ENCODE data around the gene TOM1L2.

DNA sequence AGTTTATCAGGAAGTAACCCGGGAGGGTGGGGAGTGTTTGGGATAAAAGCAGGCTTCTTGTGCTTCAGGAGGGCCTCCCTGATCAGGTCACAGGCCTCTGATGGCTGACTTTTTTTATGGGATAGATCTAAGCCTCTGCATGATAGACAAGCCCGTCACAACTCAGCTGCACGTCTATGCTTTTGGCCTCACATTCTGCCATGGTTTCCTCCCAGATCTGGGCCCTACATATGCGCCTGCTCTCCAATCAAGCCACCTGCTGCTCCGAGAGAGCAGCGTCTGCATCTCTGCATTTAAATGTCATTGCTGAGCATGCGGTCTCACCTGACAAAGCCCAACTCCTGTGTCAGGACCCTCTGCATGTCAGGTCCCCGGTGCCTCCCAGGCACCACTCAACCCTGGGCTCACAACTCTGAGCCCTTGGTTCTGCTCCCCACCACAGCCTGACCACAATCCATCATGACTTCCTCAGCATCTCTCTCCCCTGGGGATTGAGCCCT, 90.1 kb downstream of the TOM1L2 start:
- TF ChIP-seq, protein P1, sequence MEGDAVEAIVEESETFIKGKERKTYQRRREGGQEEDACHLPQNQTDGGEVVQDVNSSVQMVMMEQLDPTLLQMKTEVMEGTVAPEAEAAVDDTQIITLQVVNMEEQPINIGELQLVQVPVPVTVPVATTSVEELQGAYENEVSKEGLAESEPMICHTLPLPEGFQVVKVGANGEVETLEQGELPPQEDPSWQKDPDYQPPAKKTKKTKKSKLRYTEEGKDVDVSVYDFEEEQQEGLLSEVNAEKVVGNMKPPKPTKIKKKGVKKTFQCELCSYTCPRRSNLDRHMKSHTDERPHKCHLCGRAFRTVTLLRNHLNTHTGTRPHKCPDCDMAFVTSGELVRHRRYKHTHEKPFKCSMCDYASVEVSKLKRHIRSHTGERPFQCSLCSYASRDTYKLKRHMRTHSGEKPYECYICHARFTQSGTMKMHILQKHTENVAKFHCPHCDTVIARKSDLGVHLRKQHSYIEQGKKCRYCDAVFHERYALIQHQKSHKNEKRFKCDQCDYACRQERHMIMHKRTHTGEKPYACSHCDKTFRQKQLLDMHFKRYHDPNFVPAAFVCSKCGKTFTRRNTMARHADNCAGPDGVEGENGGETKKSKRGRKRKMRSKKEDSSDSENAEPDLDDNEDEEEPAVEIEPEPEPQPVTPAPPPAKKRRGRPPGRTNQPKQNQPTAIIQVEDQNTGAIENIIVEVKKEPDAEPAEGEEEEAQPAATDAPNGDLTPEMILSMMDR (IDR thresholded peaks at IDR 0.05): no peak
- TF ChIP-seq POLR2A (IDR thresholded peaks at IDR 0.05): no peak
